Epidermal melanocyte (primary cell): ENCODE results near the gene GRIN3B.

Experiments used
- DNase-seq: peaks from one replicate; pipeline ENCODE4 v3.0.0; 2011; ENCODE audit warnings: low spot score; ENCODE audit not compliant: insufficient read length

The GRIN3B gene

DNA sequence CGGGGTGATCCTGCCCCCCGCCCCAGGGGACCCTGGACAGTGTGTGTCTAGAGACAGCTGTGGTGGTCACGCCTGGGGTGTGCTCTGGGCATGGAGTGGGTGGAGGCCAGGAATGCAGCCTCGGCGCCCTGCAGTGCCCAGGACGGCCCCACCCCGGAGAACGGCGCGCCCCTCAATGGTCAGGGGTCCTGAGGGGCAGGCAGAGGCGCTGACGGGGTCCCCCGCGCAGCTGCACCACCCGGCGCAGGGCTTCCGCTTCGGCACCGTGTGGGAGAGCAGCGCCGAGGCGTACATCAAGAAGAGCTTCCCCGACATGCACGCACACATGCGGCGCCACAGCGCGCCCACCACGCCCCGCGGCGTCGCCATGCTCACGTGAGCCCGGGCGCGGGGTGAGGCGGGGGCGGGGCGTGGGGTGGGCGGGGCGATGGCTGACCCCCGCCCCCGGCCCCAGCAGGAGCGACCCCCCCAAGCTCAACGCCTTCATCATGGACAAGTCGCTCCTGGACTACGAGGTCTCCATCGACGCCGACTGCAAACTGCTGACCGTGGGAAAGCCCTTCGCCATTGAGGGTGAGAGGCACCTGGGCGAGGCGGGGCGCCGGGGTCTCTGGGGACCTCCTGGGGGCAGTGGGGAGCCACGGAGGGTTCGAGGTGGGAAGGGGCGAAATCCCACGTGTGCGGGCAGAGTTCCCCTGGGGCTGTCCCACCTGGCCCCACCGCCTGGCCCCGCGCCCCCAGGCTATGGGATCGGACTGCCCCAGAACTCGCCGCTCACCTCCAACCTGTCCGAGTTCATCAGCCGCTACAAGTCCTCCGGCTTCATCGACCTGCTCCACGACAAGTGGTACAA lies 7.4 kb downstream of the GRIN3B start:
- DNase-seq: no peak

DNA sequence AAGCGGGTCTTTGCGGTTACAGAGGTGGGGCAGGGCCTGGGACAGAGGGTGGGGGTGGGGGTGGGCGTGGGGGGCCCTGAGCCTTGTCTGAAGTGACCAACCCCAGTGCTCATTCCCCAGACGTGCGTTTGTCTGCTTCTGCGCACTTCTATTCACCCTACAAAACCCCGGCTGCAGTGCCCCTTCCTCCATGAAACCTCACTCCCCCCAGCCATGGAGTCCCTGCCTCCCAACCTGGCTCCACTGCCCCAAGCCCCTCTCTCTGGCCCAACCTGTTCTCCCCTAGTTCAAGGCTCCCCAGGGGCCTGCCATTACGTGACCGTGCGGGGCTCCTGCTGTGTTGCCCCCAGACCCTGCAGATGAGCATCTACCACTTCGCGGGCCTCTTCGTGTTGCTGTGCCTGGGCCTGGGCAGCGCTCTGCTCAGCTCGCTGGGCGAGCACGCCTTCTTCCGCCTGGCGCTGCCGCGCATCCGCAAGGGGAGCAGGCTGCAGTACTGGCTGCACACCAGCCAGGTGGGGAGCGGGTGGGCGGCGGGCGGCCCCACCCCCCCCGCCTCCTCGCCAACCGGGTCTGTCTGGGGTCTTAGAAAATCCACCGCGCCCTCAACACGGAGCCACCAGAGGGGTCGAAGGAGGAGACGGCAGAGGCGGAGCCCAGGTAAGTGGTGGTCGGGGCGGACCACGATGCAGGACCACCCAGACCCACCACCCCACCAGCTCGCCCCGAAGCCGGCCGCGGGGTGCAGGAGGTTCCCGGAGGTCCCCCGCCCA lies 8.2 kb downstream of the GRIN3B start:
- DNase-seq: no peak

DNA sequence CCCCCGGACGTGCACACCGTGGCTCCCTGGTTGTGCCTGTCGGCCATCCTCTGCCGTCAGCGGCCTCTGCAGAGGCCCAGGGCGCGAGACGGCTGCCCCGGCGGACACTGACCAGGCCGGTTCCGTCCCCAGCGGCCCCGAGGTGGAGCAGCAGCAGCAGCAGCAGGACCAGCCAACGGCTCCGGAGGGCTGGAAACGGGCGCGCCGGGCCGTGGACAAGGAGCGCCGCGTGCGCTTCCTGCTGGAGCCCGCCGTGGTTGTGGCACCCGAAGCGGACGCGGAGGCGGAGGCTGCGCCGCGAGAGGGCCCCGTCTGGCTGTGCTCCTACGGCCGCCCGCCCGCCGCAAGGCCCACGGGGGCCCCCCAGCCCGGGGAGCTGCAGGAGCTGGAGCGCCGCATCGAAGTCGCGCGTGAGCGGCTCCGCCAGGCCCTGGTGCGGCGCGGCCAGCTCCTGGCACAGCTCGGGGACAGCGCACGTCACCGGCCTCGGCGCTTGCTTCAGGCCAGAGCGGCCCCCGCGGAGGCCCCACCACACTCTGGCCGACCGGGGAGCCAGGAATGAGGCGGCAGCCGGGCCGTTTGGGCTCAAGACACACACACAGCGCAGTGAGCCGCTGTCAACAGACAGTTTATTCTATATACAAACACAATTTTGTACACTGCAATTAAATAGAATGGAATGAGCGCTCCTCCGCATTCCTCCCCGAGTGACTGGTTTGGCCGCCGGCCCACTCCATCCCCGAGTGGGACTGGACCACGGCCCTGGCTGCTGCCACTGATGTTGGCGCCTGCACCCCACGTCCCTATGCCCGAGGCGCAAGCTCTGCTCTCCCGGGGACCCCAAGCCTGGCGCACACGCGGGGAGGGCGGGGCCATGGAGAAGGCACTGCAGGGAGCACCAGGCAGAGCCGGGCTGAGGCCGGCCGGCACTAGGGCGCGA lies 9.1 kb downstream of the GRIN3B start:
- no peak for DNase-seq

DNA sequence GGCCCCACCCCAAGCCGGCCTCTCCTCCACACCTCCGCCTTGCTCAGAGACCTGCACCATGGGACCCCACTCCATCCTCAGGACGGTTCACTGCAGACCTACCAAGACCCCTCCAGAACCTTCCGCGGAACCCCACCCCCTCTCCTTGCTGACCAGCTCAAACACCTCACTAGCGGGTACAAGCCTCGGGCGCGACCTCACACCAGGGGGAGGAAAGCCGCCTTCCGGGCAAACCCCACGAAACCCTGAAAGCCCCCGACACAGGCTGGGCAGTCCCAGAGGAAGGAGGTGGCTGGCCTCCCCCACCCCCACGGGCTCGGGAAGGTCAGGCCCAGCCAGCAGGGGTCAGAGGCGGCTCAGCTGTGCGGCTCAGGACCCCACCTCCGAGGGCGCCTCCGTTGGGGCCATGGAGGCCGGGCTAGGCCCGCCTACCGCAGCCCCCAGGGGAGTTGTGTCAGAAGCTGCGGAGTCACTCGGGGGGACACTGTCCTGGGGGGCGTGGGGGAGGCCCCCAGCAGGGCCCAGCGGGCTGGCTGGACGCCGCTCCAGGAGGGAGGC lies 9.8 kb downstream of the GRIN3B start:
- DNase-seq: no peak

DNA sequence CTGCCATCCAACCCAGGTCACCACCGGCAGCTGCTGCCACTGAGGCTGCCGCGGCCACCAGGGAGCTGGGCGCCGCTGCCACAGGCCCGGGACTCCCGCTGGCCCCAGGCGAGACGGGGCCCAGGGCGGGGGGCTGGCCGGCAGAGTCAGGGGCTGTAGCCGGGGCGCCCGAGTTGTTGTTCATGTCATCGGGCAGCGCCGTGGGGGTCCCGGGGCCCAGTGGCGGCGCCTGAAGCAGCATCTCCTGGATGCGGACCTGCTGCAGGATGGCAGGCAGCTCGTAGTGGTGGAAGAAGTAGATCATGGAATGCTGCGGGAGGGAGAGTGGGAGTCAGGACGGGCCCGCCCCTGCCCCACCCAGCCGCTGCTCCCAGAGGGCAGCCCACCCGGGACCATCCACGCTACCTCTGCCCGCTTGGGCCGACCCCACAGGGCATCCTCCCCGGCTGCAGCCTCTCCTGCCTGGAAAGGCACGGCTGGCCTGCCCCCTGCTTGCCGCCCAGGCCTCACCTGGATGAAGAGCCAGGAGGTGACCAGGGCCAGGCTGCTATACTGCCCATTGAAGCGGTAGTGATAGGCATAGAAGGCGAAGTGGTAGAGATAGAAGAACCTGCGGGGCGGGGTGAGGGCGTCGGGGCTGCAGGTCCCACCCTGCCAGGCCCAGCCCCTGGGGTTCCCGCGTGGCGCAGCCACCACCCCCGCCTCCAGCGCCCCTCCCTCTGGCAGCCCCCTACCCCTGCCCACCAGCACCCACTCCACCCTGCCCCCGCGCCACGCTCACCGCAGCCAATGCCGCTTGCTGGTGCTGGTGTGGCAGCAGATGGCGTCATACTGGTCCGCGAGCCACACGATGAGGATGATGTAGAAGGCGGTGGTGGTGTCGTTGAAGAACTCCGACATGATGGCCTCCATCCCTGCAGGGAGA lies 10.6 kb downstream of the GRIN3B start:
- no peak for DNase-seq

DNA sequence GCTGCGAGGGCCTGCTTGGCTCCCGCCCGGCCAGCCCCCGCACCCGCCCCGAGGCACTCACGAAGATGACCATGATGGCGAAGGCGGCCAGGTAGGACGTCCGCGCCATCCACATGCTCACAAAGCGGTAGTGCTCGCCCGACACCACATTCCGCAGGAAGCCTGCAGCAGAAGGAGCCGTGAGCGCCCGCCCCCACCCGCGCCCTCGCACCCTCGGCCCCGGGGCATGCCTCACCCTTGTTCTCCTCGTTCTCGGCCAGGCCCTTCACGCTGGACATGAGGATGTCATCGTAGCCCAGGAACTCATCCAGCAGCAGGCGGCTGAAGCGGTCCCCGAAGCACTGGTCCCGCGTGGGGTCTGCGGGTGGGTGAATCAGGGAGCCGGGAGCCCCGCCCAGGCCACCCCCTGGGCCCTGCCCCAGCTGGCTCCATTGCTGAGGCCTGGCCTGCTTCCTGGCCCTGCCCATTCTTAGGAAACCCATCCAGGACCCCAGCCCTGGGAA lies 11.7 kb downstream of the GRIN3B start:
- no peak for DNase-seq

DNA sequence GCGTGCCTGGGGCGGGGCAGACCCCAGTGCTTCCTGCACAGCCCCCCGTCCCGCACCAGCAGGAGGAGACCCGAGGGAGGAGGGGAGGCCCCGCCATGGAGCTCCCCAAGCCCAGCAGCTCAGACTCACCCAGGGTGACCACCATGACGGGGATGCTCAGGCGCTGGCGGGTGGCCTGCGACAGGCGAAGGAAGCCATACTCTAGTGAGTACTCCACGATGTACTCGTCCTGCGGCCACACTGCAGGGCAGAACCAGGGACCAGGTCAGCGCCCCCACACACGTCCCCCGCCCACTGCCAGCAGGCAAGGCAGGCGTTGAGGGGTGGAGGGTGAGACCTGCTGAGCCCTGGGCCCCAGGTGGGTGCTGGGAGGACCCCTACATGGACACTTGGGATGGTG lies 12.1 kb downstream of the GRIN3B start:
- DNase-seq: no peak

DNA sequence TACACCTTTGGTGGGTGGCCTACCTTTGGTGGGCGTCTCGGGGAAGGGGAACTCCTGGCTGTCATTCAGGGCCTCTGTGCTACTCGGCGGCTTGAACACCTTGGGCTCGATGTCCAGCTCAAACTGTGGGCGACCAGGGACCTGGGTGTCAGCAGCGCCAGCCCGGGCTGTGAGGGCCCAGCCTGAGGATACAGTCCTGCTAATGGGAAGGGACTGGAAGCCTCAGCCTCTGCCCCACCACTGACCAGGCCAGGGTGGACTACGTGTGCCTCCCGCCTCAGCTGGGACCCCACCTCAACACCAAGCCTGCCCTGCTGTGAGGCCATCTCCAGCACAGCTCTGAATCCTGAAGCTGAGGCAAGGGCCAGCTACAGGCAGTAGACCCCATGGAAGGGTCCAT lies 13.0 kb downstream of the GRIN3B start:
- no peak for DNase-seq

DNA sequence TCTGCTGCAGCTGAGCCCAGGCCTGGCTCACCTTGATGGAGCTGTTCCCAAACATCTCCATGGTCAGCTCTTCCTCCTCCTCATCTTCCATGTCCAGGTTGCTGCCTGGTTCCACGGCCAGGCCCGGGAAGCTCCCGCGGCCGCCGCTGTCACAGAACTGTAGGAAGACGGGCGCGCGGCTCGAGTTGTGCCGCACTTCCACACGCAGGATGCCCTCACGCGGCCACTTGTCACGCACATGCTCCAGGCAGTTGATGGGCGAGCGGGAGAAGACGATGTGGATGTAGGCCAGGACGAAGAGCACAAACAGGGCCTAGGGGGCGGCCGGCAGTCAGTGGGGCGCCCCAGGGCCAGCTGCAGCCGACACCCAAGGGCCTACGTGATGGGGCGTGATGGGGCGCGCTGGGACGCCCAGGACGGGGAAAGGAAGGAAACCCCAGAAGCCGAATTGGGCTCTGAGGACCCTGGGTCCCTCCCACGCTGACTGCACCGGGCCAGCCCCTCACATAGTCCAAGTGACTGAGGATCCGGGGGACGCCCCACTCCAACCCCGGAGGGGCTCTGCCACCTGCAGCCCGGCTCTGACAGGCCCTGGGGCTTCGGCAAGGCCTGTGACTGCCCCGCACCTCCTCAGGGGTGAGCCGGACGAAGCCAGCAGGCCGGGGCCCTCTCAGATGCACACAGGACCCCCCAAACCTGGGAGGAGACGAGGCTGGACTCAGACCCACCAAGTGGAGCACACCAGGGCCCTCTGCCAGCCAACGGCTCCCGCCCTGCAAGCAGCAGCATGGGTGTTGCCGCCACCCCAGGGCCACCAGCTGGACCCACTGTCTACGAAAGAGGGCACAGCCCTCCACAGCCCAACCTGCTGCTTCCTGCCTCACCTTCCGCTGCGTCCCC lies 14.2 kb downstream of the GRIN3B start:
- DNase-seq: no peak

DNA sequence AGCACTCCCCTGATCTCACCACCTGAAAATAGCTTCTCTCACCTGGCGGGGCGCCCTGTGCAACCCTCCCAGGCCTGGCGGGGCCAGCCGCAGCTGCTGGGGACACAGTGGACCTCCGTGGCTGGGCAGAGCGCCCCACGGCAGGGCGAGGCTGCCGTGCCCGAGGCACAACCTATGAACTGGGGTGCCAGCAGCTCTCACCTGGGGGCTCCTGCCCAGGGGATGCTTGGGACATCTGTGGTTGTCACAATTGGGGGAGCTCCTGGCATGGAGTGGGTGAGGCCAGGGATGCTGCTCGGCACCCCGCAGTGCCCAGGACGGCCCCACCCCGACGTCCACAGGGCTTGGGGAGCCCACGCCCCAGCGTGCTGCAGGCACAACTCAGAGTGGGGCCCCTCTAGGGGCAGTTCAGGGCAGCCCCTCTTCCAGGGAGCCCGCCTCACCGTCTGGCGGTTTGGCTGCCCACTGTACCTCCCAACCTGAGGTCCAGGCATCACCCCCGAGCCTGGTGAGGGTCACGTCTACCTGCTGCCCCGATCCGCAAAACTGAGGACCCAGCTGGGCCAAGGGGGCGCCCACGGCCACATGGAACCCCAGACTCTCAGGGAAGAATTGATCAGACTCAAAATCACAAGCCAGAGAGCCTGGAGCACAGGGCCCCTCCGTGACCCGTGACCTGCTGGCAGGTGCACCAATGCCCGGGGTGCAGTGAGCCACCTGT lies 15.0 kb downstream of the GRIN3B start:
- DNase-seq: no peak

DNA sequence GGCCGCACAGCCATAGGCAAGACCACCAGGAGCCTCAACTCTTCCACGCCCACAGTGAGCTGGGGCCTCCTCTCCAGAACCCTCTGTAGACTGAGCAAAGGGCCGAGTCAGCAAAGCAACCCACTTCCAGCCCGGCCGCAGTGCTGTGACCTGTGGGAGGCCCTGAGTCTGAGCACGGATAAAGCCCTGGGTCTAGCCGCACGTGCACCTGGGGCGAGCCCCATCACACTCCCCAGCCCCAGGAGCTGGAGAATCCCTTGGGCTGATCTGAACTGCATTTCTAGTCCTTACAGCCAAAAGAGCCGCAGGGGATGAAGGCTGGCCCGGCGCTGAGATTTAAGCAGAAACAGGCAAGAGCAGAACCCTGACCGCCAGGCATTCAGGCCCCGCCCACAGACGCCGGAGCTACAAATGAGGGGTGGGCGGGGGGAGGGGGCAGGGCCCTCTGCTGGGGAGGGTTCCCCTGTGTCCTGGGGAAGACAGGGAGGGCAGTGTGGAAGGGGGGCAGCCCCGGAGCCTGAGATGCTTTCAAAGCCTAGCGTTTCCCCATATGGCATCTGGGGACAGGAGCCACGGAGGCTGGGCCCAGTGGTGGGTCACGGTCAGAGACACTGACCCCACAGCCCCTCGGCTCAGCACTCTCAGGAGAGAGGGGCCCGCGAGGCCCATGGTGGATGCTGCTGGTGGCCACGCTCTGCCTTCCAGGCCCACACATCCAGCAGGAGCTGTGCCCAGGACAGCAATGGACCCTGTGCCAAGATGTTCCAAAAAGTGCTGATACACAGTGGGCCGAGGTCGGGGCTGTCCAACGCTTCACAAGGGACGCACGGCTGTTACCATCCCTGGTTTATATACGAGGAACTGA lies 15.8 kb downstream of the GRIN3B start:
- DNase-seq: no peak

DNA sequence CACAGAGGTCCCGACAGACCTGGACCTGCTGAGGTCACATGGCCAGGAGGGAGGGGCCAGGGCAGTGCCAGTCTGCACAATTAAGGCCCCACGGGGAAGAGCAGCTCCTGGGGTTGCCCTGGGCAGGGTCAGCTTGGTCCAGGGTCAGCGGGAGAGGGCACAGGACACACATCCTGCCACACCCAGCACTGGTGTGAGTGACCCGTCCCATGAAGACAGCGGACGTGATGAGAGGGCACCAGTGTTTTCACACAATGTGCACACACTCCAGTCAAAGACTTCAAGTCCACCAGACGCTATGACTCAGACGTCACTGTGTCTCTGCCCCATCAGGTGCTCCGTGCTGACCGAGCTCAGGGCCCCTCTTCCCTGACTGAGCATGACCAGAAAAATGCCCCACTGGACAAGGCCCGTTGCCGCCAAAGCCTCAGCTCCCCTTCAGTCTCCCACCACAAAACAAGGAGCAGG lies 16.5 kb downstream of the GRIN3B start:
- DNase-seq: peak; percentile 60

DNA sequence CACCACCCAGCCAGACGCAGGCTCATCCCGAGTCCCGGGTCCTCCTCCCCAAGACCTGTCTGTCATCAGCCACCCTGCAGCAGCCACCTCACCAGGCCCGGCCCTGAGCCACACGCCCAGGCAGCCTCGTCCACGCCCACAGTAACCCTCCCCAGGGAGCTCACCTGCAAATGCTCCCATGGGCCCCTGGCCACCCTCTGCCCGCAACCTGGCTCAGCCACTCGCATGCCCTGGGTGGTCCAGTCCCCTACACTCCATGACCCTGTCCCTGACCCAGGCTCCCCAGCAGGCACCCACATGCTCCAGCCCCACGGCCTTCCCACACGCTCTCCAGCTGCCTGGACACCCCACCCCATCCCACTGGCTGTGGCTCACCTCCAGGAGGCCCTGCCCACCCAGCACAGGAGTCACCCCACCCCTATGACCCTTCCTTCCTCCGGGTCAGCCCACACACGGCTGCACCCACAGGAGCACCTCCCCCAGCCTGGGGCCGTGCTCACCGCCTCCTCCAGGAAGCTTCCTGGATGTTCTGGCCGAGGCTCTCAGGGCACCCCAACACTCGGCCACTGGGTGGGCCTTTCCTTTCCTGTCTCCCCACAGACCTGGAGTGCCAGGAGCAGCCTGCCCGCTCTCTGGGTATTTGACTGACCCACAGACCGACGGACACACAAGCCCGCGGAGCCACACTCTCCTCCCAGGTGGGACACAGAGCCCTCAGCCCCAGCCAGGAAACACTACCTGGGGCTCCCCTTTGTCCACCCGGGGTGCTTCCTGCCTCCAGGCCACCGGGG lies 17.1 kb downstream of the GRIN3B start:
- DNase-seq: no peak

DNA sequence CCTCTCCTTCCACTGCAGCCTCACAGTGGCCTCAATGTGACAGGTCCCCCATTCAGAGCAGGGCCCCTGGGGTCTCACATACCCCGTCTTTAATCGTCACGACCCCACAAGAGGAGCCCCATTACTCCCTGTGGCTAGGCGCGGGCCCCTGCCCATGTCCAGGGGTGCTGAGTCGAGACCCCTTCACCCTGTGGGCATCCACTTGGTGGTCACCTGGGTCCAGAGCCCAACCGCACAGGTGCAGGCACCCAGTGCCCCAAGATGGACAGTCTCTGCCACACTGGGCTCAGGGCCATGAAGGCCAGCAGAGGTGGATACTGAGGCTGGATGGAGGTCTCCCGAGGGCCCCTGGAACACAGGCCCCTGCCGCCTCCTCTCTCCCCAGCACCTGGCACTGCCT lies 17.7 kb downstream of the GRIN3B start:
- no peak for DNase-seq

DNA sequence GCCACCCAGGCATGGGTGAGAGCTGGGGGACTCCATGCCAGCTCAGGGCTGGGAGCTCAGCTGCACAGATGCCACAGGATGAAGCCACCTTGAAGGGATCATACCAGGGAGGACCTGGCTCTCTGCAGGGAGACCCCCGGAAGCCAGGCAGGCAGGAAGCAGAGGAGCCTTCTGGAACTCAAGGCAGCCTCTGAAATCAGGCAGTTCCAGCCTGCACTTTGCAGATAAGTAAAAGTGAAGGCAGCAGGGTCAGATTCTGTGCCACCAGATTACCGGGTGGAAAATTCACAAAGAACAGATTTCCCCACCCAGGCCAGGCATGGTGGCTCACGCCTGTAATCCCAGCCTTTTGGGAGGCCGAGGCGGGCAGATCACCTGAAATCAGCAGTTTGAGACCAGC lies 18.2 kb downstream of the GRIN3B start:
- DNase-seq: no peak

DNA sequence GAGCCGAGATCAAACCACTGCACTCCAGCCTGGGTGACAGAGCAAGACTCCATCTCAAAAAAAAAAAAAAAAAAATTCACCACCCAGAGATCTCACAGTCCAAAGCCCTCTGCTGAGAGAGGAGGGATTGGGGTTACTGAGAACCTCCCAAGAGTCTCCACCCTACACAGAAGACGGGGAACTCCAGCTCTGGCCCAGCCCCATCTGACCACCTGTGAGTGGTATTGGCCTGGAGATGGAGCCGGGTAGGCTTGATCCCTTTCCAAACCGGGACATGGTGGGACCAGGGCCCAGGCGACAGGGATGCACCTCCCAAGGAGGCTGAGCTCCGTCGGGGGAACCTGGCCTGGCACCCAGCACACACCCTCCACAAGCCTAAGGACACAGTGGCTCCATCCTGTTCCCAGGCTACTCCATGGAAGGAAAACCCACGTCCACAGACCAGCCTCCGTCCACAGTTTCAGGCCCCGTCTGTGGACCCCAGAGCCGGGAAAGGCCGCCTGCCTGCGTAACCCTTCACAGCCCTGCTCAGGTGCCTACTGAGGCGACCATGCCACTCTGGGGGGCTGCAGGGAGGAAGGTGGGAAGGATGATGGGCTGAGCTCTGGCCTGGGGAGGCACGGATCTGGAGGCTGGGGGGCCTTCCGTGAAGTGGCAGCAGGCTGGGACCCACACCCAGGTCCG lies 18.9 kb downstream of the GRIN3B start:
- DNase-seq: no peak
